GM12878 (cell line): ENCODE results near the gene POLD2. TPM values are rescaled to one million over a fixed set of nuclear protein-coding genes. Genes with fewer than 3 reads are reported as not detected.
"Not testable (repeated sequence)": the region's sequence is repeated elsewhere in the genome, so short reads cannot be mapped to it uniquely, and the experiment has no call there.

Experiments used
- ATAC-seq: fragments of 200-7000 bp; cut with Tn5 transposase; 3 replicates; pipeline ENCODE4 v1.9.1; 2020; ENCODE audit warnings: mild to moderate bottlenecking, moderate library complexity
- BruUV-seq: library from RNA; stranded (reverse); fragments of 400-500 nt; replicated peaks from 2 replicates; lab custom pipeline; 2021; lab: Mats Ljungman, UMichigan
- CTCF ChIA-PET: fragments of 300-600 bp; sonication (Branson Sonifier 250); formaldehyde crosslinking; extraction: SDS; loops from one replicate; lab custom pipeline; 2021; ENCODE audit warnings: inconsistent platforms; lab: Yijun Ruan, JAX
- POLR2A ChIA-PET: fragments of 350-600 bp; formaldehyde crosslinking; extraction: SDS; loops from one replicate; lab custom pipeline; 2021; ENCODE audit warnings: inconsistent platforms; lab: Charles Lee
- RAD21 ChIA-PET: fragments of 300-600 bp; sonication (Branson Sonifier 250); formaldehyde crosslinking; loops from one replicate; lab custom pipeline; 2023; ENCODE audit warnings: antibody characterized with exemption; ENCODE audit not compliant: unreplicated experiment; lab: Charles Lee
- SMC1A ChIA-PET: fragments of 300-600 bp; sonication (Branson Sonifier 250); formaldehyde crosslinking; loops from one replicate; lab custom pipeline; 2023; ENCODE audit not compliant: unreplicated experiment, uncharacterized antibody; lab: Charles Lee
- DNase-seq: peaks from one replicate; pipeline ENCODE4 v3.0.0-alpha.2; 2011; ENCODE audit warnings: low read depth, low spot score
- FAIRE-seq: peaks from 3 replicates; lab custom pipeline; 2011; peaks lifted over from hg19 to GRCh38; lab: Jason Lieb, UNC
- H2AFZ ChIP-seq: 2 replicates; pipeline ENCODE4 v1.6.0; 2011; ENCODE audit warnings: low read depth, low read length, control low read depth; ENCODE audit not compliant: control insufficient read depth
- H3K27ac ChIP-seq: 2 replicates; pipeline ENCODE4 v1.5.1; 2011; ENCODE audit warnings: control low read depth; ENCODE audit not compliant: control insufficient read depth, insufficient read depth
- H3K27me3 ChIP-seq, 2 experiments: replicated peaks in 1 of 2; 2 replicates each; pipeline versions ENCODE4 v1.6.0 to v1.6.1; 2011; ENCODE audit warnings: low read length in 1 of 2; ENCODE audit not compliant: control insufficient read depth in 2 of 2, insufficient read depth in 2 of 2
- H3K36me3 ChIP-seq, 2 experiments: 2 replicates each; pipeline ENCODE4 v1.5.1; 2011; ENCODE audit warnings: low read length in 1 of 2; ENCODE audit not compliant: control insufficient read depth in 2 of 2, insufficient read depth in 2 of 2
- H3K4me1 ChIP-seq: 2 replicates; pipeline ENCODE4 v1.6.1; 2011; ENCODE audit warnings: mild to moderate bottlenecking, low read length, moderate library complexity, mixed read lengths; ENCODE audit not compliant: control insufficient read depth, insufficient read depth
- H3K4me2 ChIP-seq: 2 replicates; pipeline ENCODE4 v1.6.0; 2011; ENCODE audit warnings: control low read depth; ENCODE audit not compliant: control insufficient read depth, insufficient read depth
- H3K4me3 ChIP-seq: fragments of 200-600 bp; sonication (generic); 2 replicates; pipeline ENCODE4 v1.5.1; 2016
- H3K79me2 ChIP-seq: 2 replicates; pipeline ENCODE4 v1.6.0; 2011; ENCODE audit warnings: low read length; ENCODE audit not compliant: control insufficient read depth, insufficient read depth
- H3K9ac ChIP-seq: 2 replicates; pipeline ENCODE4 v1.8.0; 2011; ENCODE audit warnings: low read length, control low read depth, mixed read lengths; ENCODE audit not compliant: control insufficient read depth, insufficient read depth
- H3K9me3 ChIP-seq: replicated peaks from 3 replicates; pipeline ENCODE4 v1.5.1; 2011; ENCODE audit warnings: mild to moderate bottlenecking, low read length; ENCODE audit not compliant: control insufficient read depth, insufficient read depth
- H4K20me1 ChIP-seq: 2 replicates; pipeline ENCODE4 v1.6.0; 2011; ENCODE audit not compliant: control insufficient read depth, insufficient read depth
- BHLHE40 ChIP-seq, 2 experiments: fragments of 450-650 bp in 1 of 2; IDR thresholded peaks; 2 replicates each; pipeline ENCODE4 v1.6.1; 2011 to 2017; ENCODE audit warnings: low read depth in 2 of 2, borderline replicate concordance in 1 of 2, improper control_type of control experiment in 1 of 2, low read length in 1 of 2, mild to moderate bottlenecking in 1 of 2
- CHD2 ChIP-seq: IDR thresholded peaks from 2 replicates; pipeline ENCODE4 v1.6.1; 2011; ENCODE audit warnings: low read depth, low read length, improper control_type of control experiment, borderline replicate concordance
- E4F1 ChIP-seq: fragments of 450-650 bp; IDR thresholded peaks from 2 replicates; pipeline ENCODE4 v1.6.1; 2018; ENCODE audit warnings: borderline replicate concordance, mild to moderate bottlenecking; ENCODE audit not compliant: partially characterized antibody
- HDGF ChIP-seq: fragments of 450-650 bp; IDR thresholded peaks from 2 replicates; pipeline ENCODE4 v1.6.1; 2016; ENCODE audit warnings: antibody characterized with exemption
- IRF4 ChIP-seq: IDR thresholded peaks from 2 replicates; pipeline ENCODE4 v1.6.1; 2011; ENCODE audit warnings: low read depth, low read length
- MEF2B ChIP-seq: fragments of 450-650 bp; IDR thresholded peaks from 2 replicates; pipeline ENCODE4 v1.6.1; 2018; ENCODE audit warnings: mild to moderate bottlenecking, moderate library complexity; ENCODE audit not compliant: partially characterized antibody, poor library complexity, severe bottlenecking
- POU2F2 ChIP-seq: IDR thresholded peaks from 3 replicates; pipeline ENCODE4 v1.6.1; 2011; ENCODE audit warnings: low read depth, mild to moderate bottlenecking, low read length, borderline replicate concordance
- RCOR1 ChIP-seq: conservative IDR thresholded peaks from 2 replicates; pipeline ENCODE4 v1.6.1; 2012; ENCODE audit warnings: low read depth, low read length, improper control_type of control experiment
- RELA ChIP-seq: fragments of 450-650 bp; IDR thresholded peaks from 2 replicates; pipeline ENCODE4 v1.8.0; 2014; ENCODE audit warnings: borderline replicate concordance; ENCODE audit not compliant: partially characterized antibody
- SMARCA5 ChIP-seq: fragments of 450-650 bp; IDR thresholded peaks from 2 replicates; pipeline ENCODE4 v1.6.1; 2017; ENCODE audit warnings: mild to moderate bottlenecking
- TCF12 ChIP-seq: IDR thresholded peaks from 2 replicates; pipeline ENCODE4 v1.6.1; 2011; ENCODE audit warnings: low read depth, mild to moderate bottlenecking, low read length
- USF1 ChIP-seq: IDR thresholded peaks from 2 replicates; pipeline ENCODE4 v1.6.1; 2011; ENCODE audit warnings: borderline replicate concordance, low read depth, mild to moderate bottlenecking, moderate library complexity, mixed read lengths, low read length; ENCODE audit not compliant: insufficient read depth; ENCODE audit errors: extremely low read length
- ZBTB33 ChIP-seq: fragments of 450-650 bp; IDR thresholded peaks from 2 replicates; pipeline ENCODE4 v1.6.1; 2017; ENCODE audit warnings: mild to moderate bottlenecking
- WGBS: methylation state at CpG from one replicate; pipeline ENCODE4 v1.1.6; 2016; ENCODE audit warnings: low lambda C conversion rate; ENCODE audit not compliant: insufficient replicate concordance, insufficient coverage; ENCODE audit errors: missing lambda C conversion rate; 5-methylcytosine and 5-hydroxymethylcytosine counted together
- in situ Hi-C: fragments of 300-500 bp; cut with MboI; formaldehyde crosslinking; loops from 9 replicates; pipeline ENCODE4 v1.14.3; 2018; ENCODE audit warnings: mixed read lengths
- intact Hi-C: fragments of 100-400 bp; cut with micrococcal nuclease; formaldehyde crosslinking; loops from one replicate; pipeline ENCODE4 v1.14.2; 2022; ENCODE audit not compliant: unreplicated experiment
- polyA plus RNA-seq, 11 experiments: library from polyadenylated mRNA; depleted of rRNA in 4 of 11; unstranded in 6 of 11; stranded (reverse) in 5 of 11; fragments of >200 nt; fragmentation: Nextera tagmentation in 4 of 11; fragmentation: Illumina TruSeq in 1 of 11; extraction: Ambion mirVana in 4 of 11; extraction: Trizol in 1 of 11; gene quantifications; 1 replicate in 1 of 11; 2 replicates in 10 of 11; pipeline versions ENCODE4 v1.2.1 to v1.2.3, GENCODE V29; 2011 to 2016; ENCODE audit warnings: inconsistent platforms in 2 of 11, missing spikeins in 2 of 11, low read depth in 1 of 11
- total RNA-seq, 4 experiments: library from RNA; depleted of rRNA in 3 of 4; stranded (reverse); fragments of >200 nt in 3 of 4; fragmentation: Illumina TruSeq in 1 of 4; extraction: Trizol in 1 of 4; gene quantifications; 2 replicates each; pipeline versions ENCODE4 v1.2.1 to v1.2.3, GENCODE V29; 2013 to 2021

POLD2 gene
- total and polyA plus RNA-seq, 10 of the 15 experiments (the other 5 are each of a cell fraction or from before 2014, with no cell fraction given): 19.1 to 287 (median 169) TPM

GRCh38 chr7:44172352-44172751, 49.0 kb upstream of the POLD2 start:
- DNase-seq: no peak
- ChIA-PET SMC1A (no interaction called here), RAD21 (no interaction called here), POLR2A (no interaction called here), CTCF (interaction anchor here (0.8 kb wide), 1 partner anchor 41 kb away, joined by 3 read pairs; no protein-coding TSS in a partner anchor)
- Histone ChIP-seq H3K79me2 (no peaks in the 10 kb centered on the region), H3K27me3 (peaks cover 0 to 2% of the 10 kb centered on the region in 2 experiments; a peak in 2 of 4 replicates), H2AFZ (no peak overlapping the region), H3K4me1 (no peaks in the 10 kb centered on the region), H3K9ac (no peak overlapping the region)
- no peak for FAIRE-seq
- intact Hi-C loops: no loop called here
- TF ChIP-seq MEF2B (no peak), RELA (no peak), IRF4 (no peak), POU2F2 (no peak), E4F1 (no peak), CHD2 (no peak), RCOR1 (no peak), TCF12 (no peak), HDGF (no peak), ZBTB33 (no peak), SMARCA5 (no peak), BHLHE40 (IDR thresholded peaks at IDR 0.05; ENCODE audit: borderline replicate concordance in 1 of 2, low read depth in 2 of 2, low read length in 1 of 2) (no peak), USF1 (no peak)
- TF ChIP-seq, all 136 proteins: peak for 0
- Histone ChIP-seq H3K27ac (no peak overlapping the region), H3K9me3 (no peaks in the 10 kb centered on the region), H3K4me2 (no peak overlapping the region), H3K4me3 (no peak overlapping the region), H3K36me3 (no peaks in the 10 kb centered on the region), H4K20me1 (no peaks in the 10 kb centered on the region)
- BruUV-seq: no TSS peak
- in situ Hi-C loops: no loop called here
- ATAC-seq: no peak

GRCh38 chr7:44171901-44172300, 48.6 kb upstream of the POLD2 start:
- H2AFZ ChIP-seq, H3K9me3 ChIP-seq, H3K27me3 ChIP-seq, POLR2A ChIA-PET, DNase-seq, SMC1A ChIA-PET, BruUV-seq, CTCF ChIA-PET, H3K27ac ChIP-seq, in situ Hi-C loops, intact Hi-C loops, H3K79me2 ChIP-seq, ATAC-seq, H3K4me2 ChIP-seq, H3K36me3 ChIP-seq, H3K4me1 ChIP-seq, H4K20me1 ChIP-seq, RAD21 ChIA-PET, H3K9ac ChIP-seq, FAIRE-seq, H3K4me3 ChIP-seq: not testable (repeated sequence)
- 64% methylated on average over 9 of the region's 9 CpGs for WGBS
